Measurements from ENCODE around the gene GOLPH3L.
A peak's percentile ranks its signal among the peaks of the same experiment; 100 is the strongest.

GOLPH3L gene

GRCh38 chr1:150696995-150697927 lies at the start of gene GOLPH3L:
Gene GOLPH3L (minus strand): TSS chr1:150697154. CDS start chr1:150694838, 2,316 bp downstream.
- peak; percentile 98 for DNase-seq (ENCODE audit: low read depth)
- H3K4me3 ChIP-seq (ENCODE audit: low read depth, low read length), result peak within 1 kb of the TSS; percentile 93
- TF ChIP-seq MYC (IDR thresholded peaks at IDR 0.05; ENCODE audit: low read depth, low read length), result no peak
- peak; percentile 3 for TF ChIP-seq POLR2A (IDR thresholded peaks at IDR 0.05; ENCODE audit: extremely low read depth, insufficient read length)

DNA sequence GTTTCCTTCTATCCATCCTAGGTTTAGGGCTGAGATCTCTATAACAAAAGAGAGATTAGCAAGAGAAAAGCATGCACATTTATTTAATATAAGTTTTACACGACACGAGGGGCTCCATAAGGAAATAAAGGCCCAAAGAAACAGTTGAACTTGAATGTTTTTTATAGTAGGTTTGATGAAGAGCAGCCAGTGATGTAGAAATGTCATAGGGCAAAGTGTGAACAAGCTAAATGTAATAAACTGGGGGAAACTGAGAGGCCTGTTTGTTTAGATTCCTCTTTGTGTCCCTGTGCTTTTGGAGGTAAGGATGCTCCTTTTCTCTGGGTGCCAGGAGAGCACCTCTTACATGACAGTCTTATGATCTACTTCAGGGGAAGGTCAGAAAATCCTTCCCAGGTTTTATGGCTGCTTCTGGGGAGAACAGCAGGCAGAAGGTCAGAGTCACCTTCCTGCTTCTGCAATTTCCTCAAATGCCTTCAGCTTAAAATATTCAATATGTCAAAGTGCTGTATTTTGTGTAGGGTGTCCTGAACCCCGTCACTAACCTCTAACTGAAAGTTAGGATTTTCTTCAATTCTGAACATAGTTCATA lies 33.3 kb upstream of the GOLPH3L start:
- no peak overlapping the region for H3K4me3 ChIP-seq (ENCODE audit: low read depth, low read length)
- TF ChIP-seq MYC (IDR thresholded peaks at IDR 0.05; ENCODE audit: low read depth, low read length), result no peak
- TF ChIP-seq, protein P1, sequence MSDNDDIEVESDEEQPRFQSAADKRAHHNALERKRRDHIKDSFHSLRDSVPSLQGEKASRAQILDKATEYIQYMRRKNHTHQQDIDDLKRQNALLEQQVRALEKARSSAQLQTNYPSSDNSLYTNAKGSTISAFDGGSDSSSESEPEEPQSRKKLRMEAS (IDR thresholded peaks at IDR 0.05; ENCODE audit: low read depth, low read length), result no peak
- no peak for TF ChIP-seq POLR2A (IDR thresholded peaks at IDR 0.05; ENCODE audit: extremely low read depth, insufficient read length)
- TF ChIP-seq, protein P2, sequence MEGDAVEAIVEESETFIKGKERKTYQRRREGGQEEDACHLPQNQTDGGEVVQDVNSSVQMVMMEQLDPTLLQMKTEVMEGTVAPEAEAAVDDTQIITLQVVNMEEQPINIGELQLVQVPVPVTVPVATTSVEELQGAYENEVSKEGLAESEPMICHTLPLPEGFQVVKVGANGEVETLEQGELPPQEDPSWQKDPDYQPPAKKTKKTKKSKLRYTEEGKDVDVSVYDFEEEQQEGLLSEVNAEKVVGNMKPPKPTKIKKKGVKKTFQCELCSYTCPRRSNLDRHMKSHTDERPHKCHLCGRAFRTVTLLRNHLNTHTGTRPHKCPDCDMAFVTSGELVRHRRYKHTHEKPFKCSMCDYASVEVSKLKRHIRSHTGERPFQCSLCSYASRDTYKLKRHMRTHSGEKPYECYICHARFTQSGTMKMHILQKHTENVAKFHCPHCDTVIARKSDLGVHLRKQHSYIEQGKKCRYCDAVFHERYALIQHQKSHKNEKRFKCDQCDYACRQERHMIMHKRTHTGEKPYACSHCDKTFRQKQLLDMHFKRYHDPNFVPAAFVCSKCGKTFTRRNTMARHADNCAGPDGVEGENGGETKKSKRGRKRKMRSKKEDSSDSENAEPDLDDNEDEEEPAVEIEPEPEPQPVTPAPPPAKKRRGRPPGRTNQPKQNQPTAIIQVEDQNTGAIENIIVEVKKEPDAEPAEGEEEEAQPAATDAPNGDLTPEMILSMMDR (IDR thresholded peaks at IDR 0.05; ENCODE audit: low read depth, low read length), result no peak
- DNase-seq (ENCODE audit: low read depth), result peak; percentile 30

DNA sequence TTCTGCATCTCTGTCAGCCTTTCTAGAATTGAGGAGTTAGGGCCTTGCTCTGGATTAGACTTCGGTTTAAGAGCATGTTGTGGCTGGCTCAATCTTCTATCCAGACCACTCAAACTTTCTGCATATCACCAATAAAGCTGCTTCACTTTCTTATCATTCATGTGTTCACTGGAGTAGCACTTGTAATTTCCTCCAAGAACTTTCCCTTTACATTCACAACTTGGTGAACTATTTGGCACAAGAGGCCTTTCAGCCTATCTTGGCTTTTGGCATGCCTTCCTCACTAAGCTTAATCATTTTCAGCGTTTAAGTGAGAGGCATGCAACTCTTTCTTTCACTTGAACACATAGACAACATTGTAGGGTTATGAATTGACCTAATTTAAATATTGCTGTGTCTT lies 27.4 kb upstream of the GOLPH3L start:
- no peak overlapping the region for H3K4me3 ChIP-seq (ENCODE audit: low read depth, low read length)
- TF ChIP-seq MYC (IDR thresholded peaks at IDR 0.05; ENCODE audit: low read depth, low read length) (no peak), POLR2A (IDR thresholded peaks at IDR 0.05; ENCODE audit: extremely low read depth, insufficient read length) (no peak)
- TF ChIP-seq, protein P1 (IDR thresholded peaks at IDR 0.05; ENCODE audit: low read depth, low read length), result no peak
- TF ChIP-seq, protein P2 (IDR thresholded peaks at IDR 0.05; ENCODE audit: low read depth, low read length), result no peak
- no peak for DNase-seq (ENCODE audit: low read depth)

- DNase-seq (ENCODE audit: low read depth), result no peak
- H3K4me3 ChIP-seq (ENCODE audit: low read depth, low read length), result no peak within 1 kb of the TSS
- TF ChIP-seq POLR2A (IDR thresholded peaks at IDR 0.05; ENCODE audit: extremely low read depth, insufficient read length) (no peak), MYC (IDR thresholded peaks at IDR 0.05; ENCODE audit: low read depth, low read length) (no peak)
- TF ChIP-seq, protein P1 (IDR thresholded peaks at IDR 0.05; ENCODE audit: low read depth, low read length), result no peak
- TF ChIP-seq, protein P2 (IDR thresholded peaks at IDR 0.05; ENCODE audit: low read depth, low read length), result no peak
These were observed 23.7 kb upstream of the GOLPH3L start, which contains the start of gene HORMAD1 for GRCh38 chr1:150720703-150721102. Gene HORMAD1 (minus strand): TSS chr1:150720895. CDS start chr1:150719505, 1,390 bp downstream.

- H3K4me3 ChIP-seq (ENCODE audit: low read depth, low read length), result no peak overlapping the region
- no peak for DNase-seq (ENCODE audit: low read depth)
- TF ChIP-seq MYC (IDR thresholded peaks at IDR 0.05; ENCODE audit: low read depth, low read length) (no peak), POLR2A (IDR thresholded peaks at IDR 0.05; ENCODE audit: extremely low read depth, insufficient read length) (no peak)
- TF ChIP-seq, protein P2 (IDR thresholded peaks at IDR 0.05; ENCODE audit: low read depth, low read length), result no peak
- TF ChIP-seq, protein P1 (IDR thresholded peaks at IDR 0.05; ENCODE audit: low read depth, low read length), result no peak
These were observed 23.1 kb upstream of the GOLPH3L start for GRCh38 chr1:150720098-150720497.
